Measurements from ENCODE around the gene YTHDF1.
"Not testable (repeated sequence)": the region's sequence is repeated elsewhere in the genome, so short reads cannot be mapped to it uniquely, and the experiment has no call there.

YTHDF1 gene

GRCh38 chr20:63167026-63167917 is 48.7 kb downstream of the YTHDF1 start:
- no peak for DNase-seq

GRCh38 chr20:63166193-63167020 is 49.5 kb downstream of the YTHDF1 start:
- no peak for DNase-seq

GRCh38 chr20:63165356-63166192 is 50.4 kb downstream of the YTHDF1 start:
- no peak for DNase-seq

- no peak for DNase-seq
These were observed 51.2 kb downstream of the YTHDF1 start for GRCh38 chr20:63164484-63165355.

- no peak for DNase-seq
These were observed 52.1 kb downstream of the YTHDF1 start for GRCh38 chr20:63163596-63164483.

GRCh38 chr20:63163171-63163570 is 52.8 kb downstream of the YTHDF1 start:
- DNase-seq: no peak

GRCh38 chr20:63162206-63162795 is 53.6 kb downstream of the YTHDF1 start:
- no peak for DNase-seq

GRCh38 chr20:63161176-63161651 is 54.7 kb downstream of the YTHDF1 start:
- no peak for DNase-seq

GRCh38 chr20:63160641-63161175 is 55.2 kb downstream of the YTHDF1 start:
- no peak for DNase-seq

- DNase-seq: no peak
These were observed 55.9 kb downstream of the YTHDF1 start for GRCh38 chr20:63159826-63160640.

- not testable (repeated sequence) for DNase-seq
These were observed 56.7 kb downstream of the YTHDF1 start for GRCh38 chr20:63159251-63159650.

GRCh38 chr20:63158845-63159244 is 57.1 kb downstream of the YTHDF1 start:
- DNase-seq: no peak

- DNase-seq: no peak
These were observed 57.6 kb downstream of the YTHDF1 start for GRCh38 chr20:63158352-63158751.

- DNase-seq: not testable (repeated sequence)
These were observed 58.5 kb downstream of the YTHDF1 start for GRCh38 chr20:63157431-63157830.

- no peak for DNase-seq
These were observed 59.7 kb downstream of the YTHDF1 start for GRCh38 chr20:63156221-63156671.

- no peak for DNase-seq
These were observed 60.4 kb downstream of the YTHDF1 start for GRCh38 chr20:63155266-63156165.

- DNase-seq: no peak
These were observed 61.5 kb downstream of the YTHDF1 start for GRCh38 chr20:63154395-63154794.

Data from bone marrow (tissue), 2 donors.